Upper lobe of left lung (tissue), 4 donors: ENCODE measurements around the gene AXDND1.

ENCODE experiments used
- EP300 ChIP-seq, 4 donors: sonication (generic); formaldehyde crosslinking; IDR thresholded peaks; one replicate each; pipeline ENCODE4 v1.5.1; 2017; ENCODE audit warnings: antibody characterized with exemption in 4 of 4, control low read depth in 2 of 4
- POLR2A ChIP-seq, 4 donors: fragments of 450-650 bp; IDR thresholded peaks; one replicate each; pipeline ENCODE4 v1.5.1; 2016 to 2017; ENCODE audit warnings: antibody characterized with exemption in 4 of 4, mild to moderate bottlenecking in 2 of 4
- POLR2AphosphoS5 ChIP-seq, 2 donors: sonication (generic); formaldehyde crosslinking; IDR thresholded peaks; one replicate each; pipeline ENCODE4 v1.5.1; 2017; ENCODE audit warnings: antibody characterized with exemption in 2 of 2
- TF ChIP-seq, protein P1 (sequence below), 6 experiments: fragments of 450-650 bp in 4 of 6; fragments of 200-600 bp in 2 of 6; sonication (generic) in 2 of 6; IDR thresholded peaks; one replicate each; pipeline ENCODE4 v1.5.1; 2016 to 2019; ENCODE audit warnings: antibody characterized with exemption in 6 of 6

DNA sequence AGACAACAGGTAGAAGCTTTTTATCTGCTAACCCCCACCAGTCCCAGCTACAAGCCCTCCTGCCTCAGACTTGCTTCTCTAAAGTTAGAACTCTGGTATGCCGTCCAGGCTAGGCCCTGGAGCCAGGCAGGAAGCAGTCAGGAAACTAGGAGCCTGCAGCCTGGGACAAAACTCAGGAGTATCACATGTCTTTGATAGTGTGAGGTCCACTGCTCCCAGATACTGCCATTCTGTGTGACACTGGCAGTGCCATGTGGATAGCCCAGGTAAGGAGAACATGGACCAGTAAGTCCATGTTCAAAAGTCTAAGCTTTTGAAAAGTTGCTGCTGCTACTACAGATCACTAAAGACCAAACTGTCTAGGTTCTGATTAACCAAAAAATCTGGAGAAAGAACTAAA lies 164.6 kb downstream of the AXDND1 start:
- TF ChIP-seq, protein P1, sequence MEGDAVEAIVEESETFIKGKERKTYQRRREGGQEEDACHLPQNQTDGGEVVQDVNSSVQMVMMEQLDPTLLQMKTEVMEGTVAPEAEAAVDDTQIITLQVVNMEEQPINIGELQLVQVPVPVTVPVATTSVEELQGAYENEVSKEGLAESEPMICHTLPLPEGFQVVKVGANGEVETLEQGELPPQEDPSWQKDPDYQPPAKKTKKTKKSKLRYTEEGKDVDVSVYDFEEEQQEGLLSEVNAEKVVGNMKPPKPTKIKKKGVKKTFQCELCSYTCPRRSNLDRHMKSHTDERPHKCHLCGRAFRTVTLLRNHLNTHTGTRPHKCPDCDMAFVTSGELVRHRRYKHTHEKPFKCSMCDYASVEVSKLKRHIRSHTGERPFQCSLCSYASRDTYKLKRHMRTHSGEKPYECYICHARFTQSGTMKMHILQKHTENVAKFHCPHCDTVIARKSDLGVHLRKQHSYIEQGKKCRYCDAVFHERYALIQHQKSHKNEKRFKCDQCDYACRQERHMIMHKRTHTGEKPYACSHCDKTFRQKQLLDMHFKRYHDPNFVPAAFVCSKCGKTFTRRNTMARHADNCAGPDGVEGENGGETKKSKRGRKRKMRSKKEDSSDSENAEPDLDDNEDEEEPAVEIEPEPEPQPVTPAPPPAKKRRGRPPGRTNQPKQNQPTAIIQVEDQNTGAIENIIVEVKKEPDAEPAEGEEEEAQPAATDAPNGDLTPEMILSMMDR (IDR thresholded peaks at IDR 0.05): no peak
- TF ChIP-seq EP300 (IDR thresholded peaks at IDR 0.05) (no peak), POLR2A (IDR thresholded peaks at IDR 0.05) (no peak), POLR2AphosphoS5 (IDR thresholded peaks at IDR 0.05) (no peak)
